NCI-H2227 treated with DMSO at 0.1 percent for 48 hours (cell line): ENCODE data around the gene MARCHF6.
"Not testable (repeated sequence)": the region's sequence is repeated elsewhere in the genome, so short reads cannot be mapped to it uniquely, and the experiment has no call there.

ENCODE experiments used
- DNase-seq: peaks from one replicate; lab custom pipeline; 2025; lab: John Stamatoyannopoulos, UW

The MARCHF6 gene

GRCh38 chr5:10381803-10382202 lies 28.3 kb downstream of the MARCHF6 start:
- DNase-seq = no peak

- no peak for DNase-seq
Observed at GRCh38 chr5:10384483-10384882, 31.0 kb downstream of the MARCHF6 start.

- DNase-seq = no peak
Observed at GRCh38 chr5:10387690-10388089, 34.2 kb downstream of the MARCHF6 start.

- DNase-seq = no peak
Observed at GRCh38 chr5:10391130-10391529, 37.6 kb downstream of the MARCHF6 start.

GRCh38 chr5:10392567-10393328 lies 39.3 kb downstream of the MARCHF6 start:
- not testable (repeated sequence) for DNase-seq

GRCh38 chr5:10393491-10393890 lies 40.0 kb downstream of the MARCHF6 start:
- no peak for DNase-seq

GRCh38 chr5:10396552-10396951 lies 43.1 kb downstream of the MARCHF6 start:
- DNase-seq = no peak

- no peak for DNase-seq
Observed at GRCh38 chr5:10399839-10400238, 46.3 kb downstream of the MARCHF6 start.

GRCh38 chr5:10400411-10400810 lies 46.9 kb downstream of the MARCHF6 start:
- DNase-seq = no peak

GRCh38 chr5:10400831-10401230 lies 47.3 kb downstream of the MARCHF6 start:
- DNase-seq = no peak

- no peak for DNase-seq
Observed at GRCh38 chr5:10401498-10401897, 48.0 kb downstream of the MARCHF6 start.
